Activated CD4-positive, alpha-beta T cell treated with anti-CD3 and anti-CD28 coated beads, Interleukin-2, amount 10 ng/mL, durations not matched to agents 24 days and 14 days (primary cell): Measurements from ENCODE around the gene C2CD4C. TPM values are rescaled to one million over a fixed set of nuclear protein-coding genes. Genes with fewer than 3 reads are reported as not detected.

Experiments used
- DNase-seq: peaks from one replicate; pipeline ENCODE4 v3.0.0; 2022
- H3K27ac Mint-ChIP-seq: one replicate; pipeline ENCODE4 v1.8.0; 2022; ENCODE audit warnings: mild to moderate bottlenecking, mixed read lengths
- H3K27me3 Mint-ChIP-seq: one replicate; pipeline ENCODE4 v1.8.0; 2022; ENCODE audit warnings: mixed read lengths
- H3K36me3 Mint-ChIP-seq: one replicate; pipeline ENCODE4 v1.8.0; 2022; ENCODE audit warnings: low read depth, mild to moderate bottlenecking, mixed read lengths
- H3K4me1 Mint-ChIP-seq: one replicate; pipeline ENCODE4 v1.8.0; 2021; ENCODE audit warnings: mixed read lengths
- H3K4me3 Mint-ChIP-seq: one replicate; pipeline ENCODE4 v1.8.0; 2022; ENCODE audit warnings: mild to moderate bottlenecking, moderate library complexity, mixed read lengths
- H3K9me3 Mint-ChIP-seq: one replicate; pipeline ENCODE4 v1.8.0; 2021; ENCODE audit warnings: mixed read lengths
- intact Hi-C: fragments of 100-400 bp; cut with micrococcal nuclease; formaldehyde crosslinking; loops from one replicate; pipeline ENCODE4 v1.15.1; 2023
- total RNA-seq: library from RNA; stranded (reverse); gene quantifications from 2 replicates; pipeline ENCODE4 v1.2.3, GENCODE V29; 2022

The C2CD4C gene
- total RNA-seq, 1 donor from 2014 or later, result 0.07 TPM

DNA sequence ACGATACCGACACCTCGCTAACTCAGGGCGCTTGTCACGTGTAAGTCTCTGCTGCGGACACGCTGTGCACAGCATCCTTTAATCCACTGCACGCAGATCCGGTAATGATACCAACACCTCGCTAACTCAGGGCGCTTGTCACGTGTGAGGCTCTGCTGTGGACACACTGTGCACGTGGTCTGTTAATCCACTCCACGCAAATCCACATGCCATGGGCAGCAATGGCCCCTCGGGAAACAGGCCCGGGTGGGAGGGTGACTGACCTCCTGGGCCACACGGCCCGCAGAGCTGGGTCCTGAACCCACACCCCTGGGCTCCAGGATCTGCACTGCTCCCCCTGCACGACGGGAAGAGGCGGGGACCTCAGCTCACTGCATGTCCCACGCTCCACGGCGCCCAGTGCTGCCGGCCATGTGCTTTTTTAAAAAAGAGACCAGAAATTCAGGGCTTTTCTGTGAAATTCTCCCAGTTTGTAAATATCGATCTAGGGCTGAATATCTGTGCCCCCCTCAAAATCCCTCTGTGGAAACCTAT is 35.8 kb upstream of the C2CD4C start:
- Mint-ChIP-seq H3K27me3 (no peaks in the 10 kb centered on the region), H3K4me3 (no peak overlapping the region), H3K27ac (no peak overlapping the region), H3K36me3 (no peaks in the 10 kb centered on the region), H3K9me3 (peaks cover 13% of the 10 kb centered on the region), H3K4me1 (peaks cover 3% of the 10 kb centered on the region)
- no peak for DNase-seq
- intact Hi-C loops, result no loop called here

DNA sequence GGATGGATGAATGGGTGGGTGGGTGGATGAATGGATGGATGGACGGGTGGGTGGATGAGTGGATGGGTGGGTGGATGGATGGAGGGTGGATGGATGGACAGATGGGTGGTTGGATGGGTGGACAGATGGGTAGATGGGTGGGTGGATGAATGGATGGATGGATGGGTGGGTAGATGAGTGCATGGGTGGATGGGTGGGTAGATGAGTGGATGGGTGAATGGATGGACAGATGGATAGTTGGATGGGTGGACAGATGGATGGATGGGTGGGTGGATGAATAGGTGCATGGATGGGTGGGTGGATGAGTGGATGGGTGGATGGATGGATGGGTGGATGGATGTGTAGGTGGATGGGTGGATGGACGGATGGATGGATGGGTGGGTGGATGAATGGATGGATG is 34.1 kb upstream of the C2CD4C start:
- no peaks in the 10 kb centered on the region for H3K36me3 Mint-ChIP-seq
- H3K27me3 Mint-ChIP-seq, result no peaks in the 10 kb centered on the region
- no peak overlapping the region for H3K27ac Mint-ChIP-seq
- intact Hi-C loops, result no loop called here
- DNase-seq, result no peak
- H3K4me3 Mint-ChIP-seq, result no peak overlapping the region
- H3K4me1 Mint-ChIP-seq, result peaks cover 3% of the 10 kb centered on the region
- peaks cover 13% of the 10 kb centered on the region for H3K9me3 Mint-ChIP-seq

DNA sequence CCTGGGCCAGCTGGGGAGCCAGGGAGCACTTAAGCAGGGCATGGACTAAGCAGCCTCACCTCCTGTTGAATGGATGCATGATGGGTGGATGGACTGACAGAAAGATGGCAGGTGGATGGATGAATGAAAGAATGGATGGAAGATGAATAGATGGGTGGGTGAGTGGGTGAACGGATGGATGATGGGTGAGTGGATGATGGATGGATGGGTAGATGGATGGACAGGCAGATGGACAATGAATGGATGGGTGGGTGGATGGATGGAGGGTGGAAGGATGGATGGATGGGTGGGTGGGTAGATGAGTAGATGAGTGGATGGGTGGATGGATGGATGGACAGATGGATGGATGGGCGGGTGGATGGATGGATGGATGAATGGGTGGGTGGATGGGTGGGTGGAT is 33.1 kb upstream of the C2CD4C start:
- Mint-ChIP-seq H3K9me3 (peaks cover 13% of the 10 kb centered on the region), H3K4me1 (peaks cover 3% of the 10 kb centered on the region), H3K36me3 (no peaks in the 10 kb centered on the region), H3K4me3 (no peak overlapping the region), H3K27me3 (no peaks in the 10 kb centered on the region), H3K27ac (no peak overlapping the region)
- intact Hi-C loops, result no loop called here
- DNase-seq, result no peak

DNA sequence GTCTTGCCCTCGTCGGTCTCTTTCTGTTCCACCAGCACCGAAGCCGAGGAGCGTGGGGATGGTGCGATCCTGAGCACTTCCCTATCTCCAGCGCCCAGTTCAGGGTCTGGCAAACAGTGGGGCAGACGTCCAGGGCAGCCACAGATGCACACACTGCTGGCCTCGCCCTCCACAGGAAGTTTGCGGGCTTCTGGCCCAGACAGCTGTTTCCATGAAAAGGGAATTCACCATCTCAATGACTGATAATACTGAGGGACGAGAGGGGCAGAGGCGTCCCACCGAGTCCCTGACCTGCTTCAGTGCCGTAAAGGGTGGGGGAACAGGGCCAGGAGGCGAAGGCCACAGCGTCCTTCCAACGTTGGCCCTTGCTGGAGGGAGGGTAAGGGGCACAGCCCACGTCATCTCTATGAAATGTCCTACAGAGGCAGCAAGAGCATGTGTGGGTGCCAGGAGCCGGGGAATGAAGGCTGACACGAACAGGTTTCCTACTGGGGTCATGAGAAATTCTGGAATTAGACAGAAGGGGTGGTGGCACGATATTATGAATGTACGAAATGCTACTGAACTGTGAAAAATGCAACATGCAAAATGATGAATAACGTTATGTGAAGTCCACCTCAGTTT is 32.4 kb upstream of the C2CD4C start:
- no peak for DNase-seq
- H3K36me3 Mint-ChIP-seq, result no peaks in the 10 kb centered on the region
- H3K4me1 Mint-ChIP-seq, result peaks cover 3% of the 10 kb centered on the region
- no peaks in the 10 kb centered on the region for H3K27me3 Mint-ChIP-seq
- peaks cover 13% of the 10 kb centered on the region for H3K9me3 Mint-ChIP-seq
- no peak overlapping the region for H3K27ac Mint-ChIP-seq
- intact Hi-C loops, result no loop called here
- H3K4me3 Mint-ChIP-seq, result no peak overlapping the region

DNA sequence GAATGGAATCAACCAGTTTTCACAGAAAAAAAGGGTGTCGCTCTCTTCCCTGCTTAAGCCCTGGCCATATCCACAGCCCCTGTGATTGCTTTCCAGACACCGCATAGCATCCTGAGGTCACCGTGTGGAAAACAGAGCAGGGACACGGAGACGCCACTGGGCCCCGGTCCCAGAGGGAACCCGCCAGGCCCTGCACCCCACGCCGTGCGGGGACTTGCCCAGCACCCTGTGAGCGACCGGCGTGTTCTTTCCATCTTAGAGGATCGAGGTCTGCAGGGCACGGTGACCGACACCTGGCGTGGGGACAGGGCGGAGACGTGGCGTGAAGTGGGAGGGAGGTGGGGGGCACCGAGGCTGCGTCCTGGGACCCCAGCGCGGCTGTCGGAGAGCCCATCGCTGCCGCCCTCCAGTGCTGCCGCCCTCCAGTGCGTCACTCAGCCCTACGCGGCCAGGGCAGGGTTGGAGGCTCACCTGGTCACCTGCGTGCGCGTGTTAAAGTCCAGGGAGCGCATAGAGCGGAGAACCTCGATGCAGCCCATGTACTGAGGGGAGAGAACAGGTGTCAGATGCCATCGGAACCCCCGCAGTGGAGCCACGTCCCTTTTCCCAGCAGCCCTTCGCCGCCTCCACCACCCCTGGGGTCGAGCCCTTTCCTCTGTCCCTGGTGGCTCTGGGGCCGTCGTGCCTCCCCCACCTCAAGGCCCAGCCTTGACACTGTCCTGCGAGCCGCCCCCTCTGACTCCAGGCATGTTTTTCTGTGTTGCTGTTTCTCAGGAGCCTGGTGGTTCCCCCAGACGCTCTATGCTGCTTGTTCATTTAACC is 31.7 kb upstream of the C2CD4C start:
- Mint-ChIP-seq H3K27me3 (no peaks in the 10 kb centered on the region), H3K4me1 (peaks cover 3% of the 10 kb centered on the region), H3K36me3 (no peaks in the 10 kb centered on the region), H3K9me3 (peaks cover 13% of the 10 kb centered on the region), H3K27ac (no peak overlapping the region), H3K4me3 (no peak overlapping the region)
- intact Hi-C loops, result no loop called here
- no peak for DNase-seq

DNA sequence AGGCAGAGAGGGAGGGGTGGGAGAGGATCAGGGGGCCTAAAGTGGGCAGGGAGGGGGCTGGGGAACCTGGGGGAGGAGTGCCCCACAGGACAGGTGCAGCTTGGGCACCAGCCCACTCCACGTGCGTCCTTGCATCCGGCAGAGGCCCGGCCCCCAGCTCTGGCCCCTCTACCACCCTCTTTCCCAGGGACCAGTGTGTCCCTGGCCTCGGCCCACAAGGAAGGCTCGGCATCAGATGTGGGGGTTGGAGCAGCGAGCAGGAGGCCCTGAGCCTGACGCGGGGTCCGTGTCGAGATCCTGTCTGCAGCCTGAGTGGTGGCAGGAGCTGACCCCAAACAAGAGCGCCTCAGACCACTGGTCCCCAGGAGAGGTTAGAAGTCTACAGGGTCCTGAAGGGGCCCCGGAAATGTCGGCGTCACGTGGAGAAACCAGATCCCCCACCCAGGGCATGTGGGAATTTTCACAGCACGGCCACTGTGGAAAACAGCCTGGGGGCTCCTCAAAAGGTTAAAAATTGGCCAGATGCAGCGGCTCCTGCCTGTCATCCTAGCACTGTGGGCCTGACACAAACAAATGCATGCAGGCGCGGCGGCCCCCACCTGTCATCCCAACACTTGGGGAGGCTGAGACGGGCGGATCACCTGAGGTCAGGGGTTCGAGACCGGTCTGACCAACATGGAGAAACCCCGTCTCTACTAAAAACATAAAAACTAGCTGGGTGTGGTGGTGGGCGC is 30.4 kb upstream of the C2CD4C start:
- no peak for DNase-seq
- peaks cover 3% of the 10 kb centered on the region for H3K4me1 Mint-ChIP-seq
- no peaks in the 10 kb centered on the region for H3K27me3 Mint-ChIP-seq
- H3K27ac Mint-ChIP-seq, result no peak overlapping the region
- intact Hi-C loops, result no loop called here
- H3K36me3 Mint-ChIP-seq, result no peaks in the 10 kb centered on the region
- H3K4me3 Mint-ChIP-seq, result no peak overlapping the region
- H3K9me3 Mint-ChIP-seq, result peaks cover 13% of the 10 kb centered on the region

DNA sequence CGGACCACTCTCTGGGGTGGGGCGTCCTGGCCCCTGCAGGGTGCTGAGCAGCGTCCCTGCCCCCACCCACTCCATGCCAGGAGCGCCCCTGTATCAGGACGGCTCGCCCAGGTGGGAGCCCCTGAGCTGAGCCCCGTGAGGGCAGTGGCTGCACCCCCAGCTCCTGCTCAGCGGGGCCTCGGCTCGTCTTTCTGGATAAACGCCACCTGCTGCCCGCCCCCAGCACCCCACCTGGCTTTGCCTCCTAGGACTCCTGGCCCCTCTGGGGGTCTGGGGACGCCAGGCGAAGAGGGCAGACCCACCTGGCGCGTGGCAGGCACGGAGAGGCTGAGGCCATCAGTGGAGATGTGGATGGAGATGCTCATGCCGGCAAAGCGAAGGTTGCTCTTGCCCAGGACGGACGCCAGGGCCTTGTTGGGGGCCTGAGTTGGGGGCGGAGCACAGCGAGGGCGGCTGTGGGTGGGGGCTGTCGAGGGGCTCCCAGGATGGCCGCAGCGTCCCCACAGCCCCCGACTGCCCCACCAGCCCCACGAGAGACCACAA is 29.5 kb upstream of the C2CD4C start:
- Mint-ChIP-seq H3K9me3 (peaks cover 9% of the 10 kb centered on the region), H3K4me1 (peaks cover 3% of the 10 kb centered on the region), H3K27ac (no peak overlapping the region), H3K27me3 (no peaks in the 10 kb centered on the region), H3K36me3 (no peaks in the 10 kb centered on the region), H3K4me3 (no peak overlapping the region)
- intact Hi-C loops, result no loop called here
- DNase-seq, result no peak

DNA sequence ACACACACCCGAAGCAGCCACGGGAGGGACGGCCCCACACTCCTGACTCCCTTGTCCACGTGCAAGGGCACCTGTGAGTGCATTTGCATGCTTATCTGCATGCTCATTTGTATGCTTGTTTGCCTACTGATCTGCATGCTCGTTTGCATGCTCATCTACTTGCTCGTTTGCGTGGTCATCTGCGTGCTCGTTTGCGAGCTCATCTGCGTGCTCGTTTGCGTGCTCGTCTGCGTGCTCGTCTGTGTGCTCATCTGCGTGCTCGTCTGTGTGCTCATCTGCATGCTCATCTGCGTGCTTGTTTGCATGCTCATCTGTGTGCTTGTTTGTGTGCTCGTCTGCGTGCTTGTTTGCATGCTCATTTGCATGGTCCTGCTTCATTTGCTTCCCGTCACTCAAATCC is 28.1 kb upstream of the C2CD4C start:
- peaks cover 3% of the 10 kb centered on the region for H3K4me1 Mint-ChIP-seq
- intact Hi-C loops, result no loop called here
- no peak overlapping the region for H3K27ac Mint-ChIP-seq
- no peaks in the 10 kb centered on the region for H3K36me3 Mint-ChIP-seq
- no peak overlapping the region for H3K4me3 Mint-ChIP-seq
- H3K27me3 Mint-ChIP-seq, result no peaks in the 10 kb centered on the region
- peaks cover 5% of the 10 kb centered on the region for H3K9me3 Mint-ChIP-seq
- no peak for DNase-seq

DNA sequence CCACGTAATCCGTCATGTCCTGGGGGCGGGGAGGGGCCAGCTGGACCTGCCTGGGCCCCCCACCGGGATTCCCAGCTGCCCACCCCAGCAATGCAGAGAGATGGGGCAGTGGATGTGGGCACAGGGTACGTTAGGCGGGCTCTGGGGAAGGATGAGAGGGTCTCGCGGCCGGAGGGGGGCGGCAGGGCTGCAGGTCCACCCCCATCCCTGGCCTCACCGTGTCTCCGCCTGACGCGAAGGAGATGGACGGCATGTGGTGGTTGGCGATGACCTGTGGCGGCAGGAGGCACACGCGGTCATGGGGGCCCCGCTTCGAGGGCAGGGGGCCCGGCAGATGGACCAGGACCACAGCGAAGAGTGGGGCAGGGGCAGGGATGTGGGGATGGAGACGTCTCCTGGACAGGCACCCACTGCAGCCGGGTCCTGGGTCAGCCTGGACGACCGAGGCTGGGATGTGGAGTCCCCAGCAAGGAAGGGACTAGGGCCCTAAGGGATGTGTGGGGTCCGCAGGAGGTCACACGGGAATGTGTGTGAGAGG is 27.5 kb upstream of the C2CD4C start:
- peaks cover 2% of the 10 kb centered on the region for H3K4me1 Mint-ChIP-seq
- no peaks in the 10 kb centered on the region for H3K9me3 Mint-ChIP-seq
- no peaks in the 10 kb centered on the region for H3K27me3 Mint-ChIP-seq
- intact Hi-C loops, result no loop called here
- no peaks in the 10 kb centered on the region for H3K36me3 Mint-ChIP-seq
- no peak overlapping the region for H3K4me3 Mint-ChIP-seq
- no peak for DNase-seq
- H3K27ac Mint-ChIP-seq, result no peak overlapping the region

DNA sequence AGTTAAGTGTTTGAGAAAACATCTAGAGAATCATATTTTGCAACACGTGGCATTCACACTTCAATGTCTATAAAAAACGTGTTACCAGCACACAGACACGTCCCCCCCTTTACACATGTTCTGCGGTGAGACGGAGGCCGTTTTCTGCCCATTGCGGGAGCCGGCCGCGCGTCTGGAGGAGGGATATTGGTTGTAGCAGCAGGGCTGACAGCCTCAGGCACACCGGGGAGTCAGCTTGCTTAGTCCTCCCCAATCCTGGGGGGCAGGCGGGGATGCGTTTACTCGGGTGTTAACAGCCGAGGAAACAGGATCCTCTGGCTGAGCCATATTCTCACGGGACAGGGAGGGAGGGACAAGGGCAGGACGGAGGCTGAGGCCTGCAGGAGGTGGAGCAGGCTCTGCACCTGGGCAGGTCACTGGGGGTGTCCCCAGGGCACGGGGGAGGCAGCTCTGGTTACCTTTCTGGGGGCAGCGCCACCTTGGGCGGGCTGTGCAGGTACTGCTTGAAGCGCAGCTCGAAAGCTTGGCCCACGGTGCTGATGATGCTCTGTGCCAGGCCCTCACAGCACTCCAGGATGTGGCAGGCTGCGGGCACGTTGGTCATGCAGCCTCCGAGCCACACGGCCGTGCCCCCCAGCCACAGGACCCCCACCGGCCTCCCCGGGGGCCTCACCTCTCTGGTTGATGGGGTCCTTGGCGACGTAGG is 26.9 kb upstream of the C2CD4C start:
- H3K4me1 Mint-ChIP-seq, result no peaks in the 10 kb centered on the region
- H3K27ac Mint-ChIP-seq, result no peak overlapping the region

DNA sequence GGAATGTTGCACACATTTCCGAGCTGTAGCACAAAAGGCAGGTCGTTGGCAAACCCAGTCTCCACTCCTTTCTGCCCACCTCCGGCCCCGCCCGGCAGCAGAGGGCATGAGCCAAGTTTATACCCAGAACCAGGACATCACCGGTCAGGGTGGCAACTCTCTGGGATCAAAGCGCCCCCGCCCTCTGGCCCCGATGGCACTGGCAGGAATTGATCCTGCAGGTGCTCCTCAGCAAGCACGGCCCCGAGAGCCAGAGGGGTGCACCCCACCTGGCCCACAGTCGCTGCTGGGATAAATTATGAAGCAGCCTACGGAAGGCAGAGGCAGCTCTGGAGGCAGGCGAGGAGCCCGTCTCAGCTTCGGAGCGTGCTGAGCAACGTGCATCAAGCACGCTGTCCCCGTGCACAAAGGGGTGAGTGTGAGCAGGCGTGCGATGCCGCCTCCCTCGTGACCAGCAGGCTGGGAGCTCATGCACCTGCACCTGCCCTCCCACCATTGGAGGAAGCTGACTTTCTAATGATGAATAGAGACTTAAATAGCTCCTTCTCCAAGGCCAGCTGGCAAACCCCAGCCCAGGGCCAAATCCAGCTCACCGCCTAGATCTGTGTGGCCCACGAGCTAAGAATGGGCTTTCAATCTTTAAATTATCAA is 26.2 kb upstream of the C2CD4C start:
- H3K27ac Mint-ChIP-seq, result no peak overlapping the region
- intact Hi-C loops, result no loop called here
- DNase-seq, result no peak
- peaks cover 5% of the 10 kb centered on the region for H3K9me3 Mint-ChIP-seq
- H3K36me3 Mint-ChIP-seq, result peaks cover 2% of the 10 kb centered on the region
- H3K4me1 Mint-ChIP-seq, result no peaks in the 10 kb centered on the region
- no peak overlapping the region for H3K4me3 Mint-ChIP-seq
- no peaks in the 10 kb centered on the region for H3K27me3 Mint-ChIP-seq

More for the DNA sequence above, 26.9 kb upstream of the C2CD4C start:
- Mint-ChIP-seq H3K36me3 (peaks cover 2% of the 10 kb centered on the region), H3K9me3 (peaks cover 3% of the 10 kb centered on the region), H3K27me3 (no peaks in the 10 kb centered on the region), H3K4me3 (no peak overlapping the region)
- DNase-seq, result no peak
- intact Hi-C loops, result no loop called here

DNA sequence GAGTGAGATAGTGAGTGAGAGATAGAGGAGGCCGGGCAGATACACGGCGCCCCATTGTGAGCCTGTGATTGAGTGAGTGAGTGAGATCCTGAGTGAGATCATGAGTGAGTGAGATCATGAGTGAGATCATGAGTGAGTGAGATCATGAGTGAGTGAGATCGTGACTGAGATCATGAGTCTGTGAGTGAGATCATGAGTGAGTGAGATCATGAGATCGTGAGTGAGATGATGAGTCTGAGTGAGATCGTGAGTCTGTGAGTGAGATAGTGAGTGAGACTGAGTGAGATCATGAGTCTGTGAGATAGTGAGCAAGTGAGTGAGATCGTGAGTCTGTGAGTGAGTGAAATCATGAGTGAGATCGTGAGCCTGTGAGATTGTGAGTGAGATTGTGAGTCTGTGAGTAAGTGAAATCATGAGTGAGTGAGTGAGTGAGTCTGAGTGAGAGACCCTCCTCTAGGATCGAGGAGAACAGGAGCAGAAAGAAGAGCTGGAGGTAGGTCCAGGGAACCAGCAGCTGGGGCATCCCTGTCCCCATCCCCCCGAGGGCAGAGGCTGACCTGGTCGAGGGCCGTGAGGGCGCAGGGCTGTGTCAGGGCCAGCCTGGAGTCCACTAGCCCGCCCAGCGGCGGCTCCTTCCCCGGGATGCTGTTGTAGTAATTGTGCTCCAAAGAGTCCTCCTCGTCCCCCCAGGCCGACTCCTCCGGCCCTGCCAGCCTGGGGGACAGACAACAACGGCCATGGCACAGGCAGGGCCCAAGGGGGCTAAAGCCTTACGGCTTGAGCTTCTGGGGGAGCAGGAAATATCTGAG is 25.4 kb upstream of the C2CD4C start:
- no peaks in the 10 kb centered on the region for H3K27me3 Mint-ChIP-seq
- intact Hi-C loops, result no loop called here
- no peak for DNase-seq
- no peak overlapping the region for H3K27ac Mint-ChIP-seq
- H3K4me3 Mint-ChIP-seq, result no peak overlapping the region
- H3K4me1 Mint-ChIP-seq, result no peaks in the 10 kb centered on the region
- H3K9me3 Mint-ChIP-seq, result peaks cover 8% of the 10 kb centered on the region
- peaks cover 2% of the 10 kb centered on the region for H3K36me3 Mint-ChIP-seq
